ENCODE measurements around the gene GOT1.

Gene GOT1

DNA sequence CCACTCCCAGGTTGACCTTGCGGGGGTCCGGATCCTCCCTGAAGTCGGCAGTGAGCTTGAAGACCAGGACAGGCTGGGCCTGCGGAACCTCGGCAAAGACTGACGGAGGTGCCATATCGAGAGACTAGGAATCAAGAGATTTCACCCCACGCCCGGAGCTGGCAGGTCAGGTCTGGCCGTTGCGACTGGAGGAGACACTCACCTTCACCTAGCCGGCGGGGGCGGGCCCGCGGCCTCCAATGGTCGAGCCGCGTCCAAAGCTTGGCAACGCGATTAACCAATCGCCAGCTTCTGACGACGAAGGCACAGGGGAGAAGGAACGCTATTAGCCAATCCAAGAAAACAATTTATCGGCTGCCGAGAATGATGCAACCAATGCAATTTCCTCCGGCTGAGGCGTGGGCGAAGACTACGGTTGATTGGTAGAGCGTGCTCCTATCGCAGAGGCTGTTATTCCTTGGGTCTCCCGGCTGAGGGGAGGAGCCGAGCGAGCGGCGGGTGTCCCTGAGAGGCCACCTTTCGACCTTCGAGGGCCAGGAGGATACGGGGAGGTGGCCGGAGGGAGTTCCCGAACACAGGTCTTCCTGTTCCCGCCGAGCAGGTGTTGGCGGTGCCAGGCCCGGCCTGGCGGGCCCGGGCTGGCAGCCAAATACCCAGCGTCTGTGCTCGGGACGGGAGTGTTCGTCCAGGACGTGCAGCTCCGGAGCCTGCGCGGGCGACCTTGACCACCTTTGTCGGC, at the start of gene GOT1:
Gene GOT1 (minus strand): TSS at position 174 of the 739 bp plus-strand sequence. CDS start 59 bp downstream, at position 115.
- peak within 1 kb of the TSS; percentile 94 for H3K4me3 ChIP-seq (ENCODE audit: low read depth in 1 of 2, low read length in 2 of 2)

DNA sequence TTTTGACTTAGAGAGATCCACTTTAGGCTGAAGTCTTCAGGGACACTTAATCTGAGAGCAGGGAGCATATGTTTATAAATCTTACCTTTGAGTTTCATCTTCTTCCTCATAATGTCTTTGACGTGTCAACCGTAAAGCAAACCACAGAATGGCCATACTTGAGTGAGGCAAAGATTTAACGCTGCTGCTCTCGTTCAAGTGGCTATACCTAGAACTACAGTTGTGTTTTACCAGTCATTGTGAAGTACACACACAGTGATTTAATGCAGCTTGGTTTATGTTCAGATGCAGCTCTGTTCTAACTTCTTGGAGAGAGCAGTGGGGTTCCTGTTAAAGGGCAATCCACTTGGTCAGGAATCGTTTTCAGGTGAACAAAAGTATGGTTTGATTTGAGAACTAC, 39.9 kb upstream of the GOT1 start:
- peaks cover 0 to 5% of the 10 kb centered on the region in 2 donors for H3K4me1 ChIP-seq (ENCODE audit: control insufficient read depth in 1 of 2, insufficient read depth in 2 of 2, low read length in 2 of 2)
- H3K27me3 ChIP-seq (ENCODE audit: control insufficient read depth in 1 of 2, insufficient read depth in 2 of 2, low read length in 2 of 2), result peaks cover 0 to 6% of the 10 kb centered on the region in 2 donors
- no peak overlapping the region for H3K27ac ChIP-seq (ENCODE audit: low read depth, low read length)
- no peaks in the 10 kb centered on the region for H3K9me3 ChIP-seq (ENCODE audit: control insufficient read depth in 1 of 2, low read length in 2 of 2)
- no peaks in the 10 kb centered on the region for H3K36me3 ChIP-seq (ENCODE audit: control insufficient read depth in 1 of 2, insufficient read depth in 2 of 2, low read length in 2 of 2)
- no peak overlapping the region for H3K9ac ChIP-seq (ENCODE audit: low read depth in 1 of 2, low read length in 2 of 2)
- H3K4me3 ChIP-seq (ENCODE audit: low read depth in 1 of 2, low read length in 2 of 2), result no peak overlapping the region

More for the DNA sequence above, at the start of gene GOT1:
- peaks cover 24% of the 10 kb centered on the region in 2 donors for H3K4me1 ChIP-seq (ENCODE audit: control insufficient read depth in 1 of 2, insufficient read depth in 2 of 2, low read length in 2 of 2)
- no peaks in the 10 kb centered on the region for H3K27me3 ChIP-seq (ENCODE audit: control insufficient read depth in 1 of 2, insufficient read depth in 2 of 2, low read length in 2 of 2)
- peak within 1 kb of the TSS; percentile 92 to 96 for H3K9ac ChIP-seq (ENCODE audit: low read depth in 1 of 2, low read length in 2 of 2)
- H3K9me3 ChIP-seq (ENCODE audit: control insufficient read depth in 1 of 2, low read length in 2 of 2), result no peaks in the 10 kb centered on the region
- H3K27ac ChIP-seq (ENCODE audit: low read depth, low read length), result peak within 1 kb of the TSS; percentile 94
- H3K36me3 ChIP-seq (ENCODE audit: control insufficient read depth in 1 of 2, insufficient read depth in 2 of 2, low read length in 2 of 2), result peaks cover under 1 to 4% of the 10 kb centered on the region in 2 donors

DNA sequence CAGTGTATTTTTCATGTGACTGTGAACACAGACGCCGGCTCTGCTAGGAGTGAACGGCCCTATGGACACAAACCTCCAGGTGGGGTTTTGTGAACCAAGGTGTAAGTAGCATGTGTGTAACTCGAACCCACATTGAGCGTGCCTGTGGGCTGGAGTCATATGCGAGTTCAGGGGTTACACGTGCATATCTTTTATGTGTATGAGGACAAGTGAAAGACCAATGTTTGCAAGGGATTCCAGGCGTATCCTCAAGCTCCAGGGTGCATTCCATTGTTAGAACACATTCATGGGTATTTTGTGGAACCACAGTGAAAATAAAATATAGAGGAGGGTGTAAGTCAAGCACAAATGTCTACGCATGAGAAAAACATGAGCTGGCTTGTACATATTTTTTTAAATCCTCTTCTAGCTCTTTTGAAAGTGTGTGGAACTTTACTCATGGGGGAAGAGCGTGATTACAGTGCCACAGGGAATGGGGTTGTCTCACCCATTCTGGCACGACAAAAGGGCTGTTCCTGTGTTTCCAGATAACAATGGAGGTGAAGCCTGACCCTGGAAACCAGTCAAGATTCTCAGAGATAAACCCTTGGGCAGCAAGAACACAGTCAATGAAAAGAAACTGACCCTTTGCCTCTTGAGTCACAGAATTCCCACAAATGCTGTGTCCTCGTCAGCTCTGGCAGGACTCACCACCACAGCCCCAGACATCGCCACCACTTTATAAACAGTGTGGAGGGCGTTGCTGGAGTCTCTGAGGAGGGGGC, 37.0 kb upstream of the GOT1 start:
- Histone ChIP-seq H3K36me3 (ENCODE audit: control insufficient read depth in 1 of 2, insufficient read depth in 2 of 2, low read length in 2 of 2) (no peaks in the 10 kb centered on the region), H3K9me3 (ENCODE audit: control insufficient read depth in 1 of 2, low read length in 2 of 2) (no peaks in the 10 kb centered on the region), H3K4me1 (ENCODE audit: control insufficient read depth in 1 of 2, insufficient read depth in 2 of 2, low read length in 2 of 2) (peaks cover 0 to 5% of the 10 kb centered on the region in 2 donors), H3K27ac (ENCODE audit: low read depth, low read length) (peak overlapping the region; percentile 15), H3K9ac (ENCODE audit: low read depth in 1 of 2, low read length in 2 of 2) (no peak overlapping the region), H3K4me3 (ENCODE audit: low read depth in 1 of 2, low read length in 2 of 2) (no peak overlapping the region), H3K27me3 (ENCODE audit: control insufficient read depth in 1 of 2, insufficient read depth in 2 of 2, low read length in 2 of 2) (peaks cover 0 to 6% of the 10 kb centered on the region in 2 donors)

DNA sequence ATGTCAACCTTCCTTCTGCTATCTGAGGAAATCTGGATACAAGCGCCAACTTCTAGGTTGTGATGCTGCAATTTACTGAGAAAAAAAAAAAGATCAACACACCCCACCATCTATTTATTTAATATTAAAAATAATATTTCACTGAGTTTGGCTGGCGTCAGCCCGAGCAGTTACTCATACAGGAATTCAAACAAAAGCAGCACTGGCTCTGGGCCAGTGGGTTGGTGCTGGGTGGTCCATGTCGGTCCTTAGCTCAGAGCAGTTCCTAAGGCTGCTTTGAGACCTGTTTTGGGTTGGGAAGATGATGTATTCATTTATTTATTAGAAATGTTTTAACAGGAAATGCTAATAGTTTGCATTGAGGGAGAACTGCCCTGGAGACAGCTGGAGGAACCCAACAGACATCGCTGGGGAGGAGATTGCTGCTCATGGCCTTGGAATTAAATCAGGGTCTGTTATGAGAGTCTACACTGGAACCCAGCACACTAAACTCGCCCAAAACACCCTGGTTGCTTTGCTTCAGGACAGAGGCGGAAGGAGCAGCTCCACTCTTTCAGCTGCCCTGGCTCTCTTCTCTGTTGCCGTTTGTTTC, 36.3 kb upstream of the GOT1 start:
- H3K36me3 ChIP-seq (ENCODE audit: control insufficient read depth in 1 of 2, insufficient read depth in 2 of 2, low read length in 2 of 2), result no peaks in the 10 kb centered on the region
- H3K9me3 ChIP-seq (ENCODE audit: control insufficient read depth in 1 of 2, low read length in 2 of 2), result no peaks in the 10 kb centered on the region
- H3K9ac ChIP-seq (ENCODE audit: low read depth in 1 of 2, low read length in 2 of 2), result no peak overlapping the region
- peak overlapping the region; percentile 15 for H3K27ac ChIP-seq (ENCODE audit: low read depth, low read length)
- peaks cover 0 to 6% of the 10 kb centered on the region in 2 donors for H3K27me3 ChIP-seq (ENCODE audit: control insufficient read depth in 1 of 2, insufficient read depth in 2 of 2, low read length in 2 of 2)
- H3K4me1 ChIP-seq (ENCODE audit: control insufficient read depth in 1 of 2, insufficient read depth in 2 of 2, low read length in 2 of 2), result peaks cover 0 to 5% of the 10 kb centered on the region in 2 donors
- no peak overlapping the region for H3K4me3 ChIP-seq (ENCODE audit: low read depth in 1 of 2, low read length in 2 of 2)

DNA sequence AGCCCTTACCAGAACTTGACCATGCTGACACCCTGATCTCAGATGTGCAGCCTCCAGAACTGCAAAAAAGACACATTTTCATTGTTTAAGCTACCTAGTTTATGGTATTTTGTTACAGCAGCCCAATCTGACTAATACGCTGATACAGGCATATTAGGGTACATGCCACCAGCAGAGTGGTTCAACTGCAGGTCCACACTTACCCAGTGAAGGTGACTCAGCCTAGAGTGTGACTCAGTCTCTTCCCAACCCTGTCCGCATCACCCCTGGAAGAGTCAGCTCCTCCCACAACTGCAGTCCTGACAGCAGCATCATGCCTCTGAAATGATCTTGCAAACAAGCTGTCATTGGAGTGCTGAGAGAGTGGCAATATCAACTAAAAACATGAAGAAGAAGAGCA, 30.8 kb upstream of the GOT1 start:
- Histone ChIP-seq H3K27ac (ENCODE audit: low read depth, low read length) (no peak overlapping the region), H3K4me1 (ENCODE audit: control insufficient read depth in 1 of 2, insufficient read depth in 2 of 2, low read length in 2 of 2) (no peaks in the 10 kb centered on the region), H3K27me3 (ENCODE audit: control insufficient read depth in 1 of 2, insufficient read depth in 2 of 2, low read length in 2 of 2) (peaks cover 0 to 4% of the 10 kb centered on the region in 2 donors), H3K9me3 (ENCODE audit: control insufficient read depth in 1 of 2, low read length in 2 of 2) (no peaks in the 10 kb centered on the region), H3K4me3 (ENCODE audit: low read depth in 1 of 2, low read length in 2 of 2) (no peak overlapping the region), H3K36me3 (ENCODE audit: control insufficient read depth in 1 of 2, insufficient read depth in 2 of 2, low read length in 2 of 2) (no peaks in the 10 kb centered on the region), H3K9ac (ENCODE audit: low read depth in 1 of 2, low read length in 2 of 2) (no peak overlapping the region)

DNA sequence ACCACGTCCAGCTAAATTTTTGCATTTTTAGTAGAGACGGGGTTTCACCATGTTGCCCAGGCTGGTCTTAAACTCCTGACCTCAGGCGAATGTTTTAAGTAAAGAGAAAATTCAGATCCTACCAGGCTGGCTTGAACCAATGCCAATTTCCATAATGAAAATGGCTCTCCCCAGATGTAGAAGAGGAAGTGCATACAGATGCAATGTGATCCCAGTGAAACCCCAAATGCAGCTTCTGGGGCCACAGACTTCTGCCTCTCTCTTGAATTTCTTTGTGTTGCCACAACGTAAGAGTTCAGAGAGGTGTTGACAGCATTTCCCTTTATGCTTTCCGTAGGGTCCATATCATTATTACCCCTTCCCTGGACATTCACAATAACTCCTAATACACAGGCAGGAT, 29.6 kb upstream of the GOT1 start:
- Histone ChIP-seq H3K9ac (ENCODE audit: low read depth in 1 of 2, low read length in 2 of 2) (no peak overlapping the region), H3K4me1 (ENCODE audit: control insufficient read depth in 1 of 2, insufficient read depth in 2 of 2, low read length in 2 of 2) (no peaks in the 10 kb centered on the region), H3K4me3 (ENCODE audit: low read depth in 1 of 2, low read length in 2 of 2) (no peak overlapping the region), H3K9me3 (ENCODE audit: control insufficient read depth in 1 of 2, low read length in 2 of 2) (no peaks in the 10 kb centered on the region), H3K27ac (ENCODE audit: low read depth, low read length) (no peak overlapping the region), H3K36me3 (ENCODE audit: control insufficient read depth in 1 of 2, insufficient read depth in 2 of 2, low read length in 2 of 2) (no peaks in the 10 kb centered on the region), H3K27me3 (ENCODE audit: control insufficient read depth in 1 of 2, insufficient read depth in 2 of 2, low read length in 2 of 2) (peaks cover 6 to 11% of the 10 kb centered on the region in 2 donors)

DNA sequence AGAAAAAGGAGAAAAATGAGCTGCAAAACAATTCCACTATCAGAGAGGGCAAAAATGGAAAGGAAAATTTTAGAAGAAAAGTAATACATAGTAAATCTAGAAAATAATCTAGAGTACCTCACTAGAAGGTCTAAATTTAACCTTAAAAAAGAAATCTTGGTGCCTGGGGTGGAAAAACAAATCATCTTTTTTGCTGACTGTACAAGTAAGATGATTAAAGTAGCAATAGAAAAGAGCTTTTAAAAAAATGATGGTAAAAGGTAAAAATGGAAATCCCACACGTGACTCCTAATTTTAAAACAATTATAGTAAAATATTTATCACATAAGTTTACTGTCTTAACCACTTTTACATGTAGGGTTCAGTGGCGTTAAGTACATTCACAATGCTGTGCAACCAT, 28.8 kb upstream of the GOT1 start:
- Histone ChIP-seq H3K4me1 (ENCODE audit: control insufficient read depth in 1 of 2, insufficient read depth in 2 of 2, low read length in 2 of 2) (no peaks in the 10 kb centered on the region), H3K36me3 (ENCODE audit: control insufficient read depth in 1 of 2, insufficient read depth in 2 of 2, low read length in 2 of 2) (no peaks in the 10 kb centered on the region), H3K27ac (ENCODE audit: low read depth, low read length) (no peak overlapping the region), H3K9ac (ENCODE audit: low read depth in 1 of 2, low read length in 2 of 2) (no peak overlapping the region), H3K4me3 (ENCODE audit: low read depth in 1 of 2, low read length in 2 of 2) (no peak overlapping the region), H3K9me3 (ENCODE audit: control insufficient read depth in 1 of 2, low read length in 2 of 2) (no peaks in the 10 kb centered on the region), H3K27me3 (ENCODE audit: control insufficient read depth in 1 of 2, insufficient read depth in 2 of 2, low read length in 2 of 2) (peaks cover 6 to 17% of the 10 kb centered on the region in 2 donors)

DNA sequence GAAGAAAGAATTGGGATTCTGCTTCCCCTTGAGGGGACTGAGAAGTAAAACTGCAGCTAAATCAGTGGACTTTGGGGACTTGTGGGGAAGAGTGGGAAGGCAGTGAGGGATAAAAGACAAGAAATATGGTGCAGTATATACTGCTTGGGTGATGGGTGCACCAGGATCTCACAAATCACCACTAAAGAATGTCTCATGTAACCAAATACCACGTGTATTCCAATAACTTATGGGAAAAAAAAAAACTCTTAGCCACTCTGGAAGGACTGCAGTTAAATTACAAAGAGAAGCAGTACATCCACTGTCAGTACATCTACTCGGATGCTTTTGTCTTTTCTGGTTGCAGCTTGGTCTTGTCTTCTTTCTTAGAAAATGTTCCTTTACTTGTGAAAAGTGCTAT, 27.4 kb upstream of the GOT1 start:
- H3K36me3 ChIP-seq (ENCODE audit: control insufficient read depth in 1 of 2, insufficient read depth in 2 of 2, low read length in 2 of 2), result no peaks in the 10 kb centered on the region
- peaks cover 6 to 19% of the 10 kb centered on the region in 2 donors for H3K27me3 ChIP-seq (ENCODE audit: control insufficient read depth in 1 of 2, insufficient read depth in 2 of 2, low read length in 2 of 2)
- H3K9ac ChIP-seq (ENCODE audit: low read depth in 1 of 2, low read length in 2 of 2), result no peak overlapping the region
- H3K27ac ChIP-seq (ENCODE audit: low read depth, low read length), result no peak overlapping the region
- H3K9me3 ChIP-seq (ENCODE audit: control insufficient read depth in 1 of 2, low read length in 2 of 2), result no peaks in the 10 kb centered on the region
- H3K4me3 ChIP-seq (ENCODE audit: low read depth in 1 of 2, low read length in 2 of 2), result no peak overlapping the region
- H3K4me1 ChIP-seq (ENCODE audit: control insufficient read depth in 1 of 2, insufficient read depth in 2 of 2, low read length in 2 of 2), result peaks cover 0 to under 1% of the 10 kb centered on the region in 2 donors

DNA sequence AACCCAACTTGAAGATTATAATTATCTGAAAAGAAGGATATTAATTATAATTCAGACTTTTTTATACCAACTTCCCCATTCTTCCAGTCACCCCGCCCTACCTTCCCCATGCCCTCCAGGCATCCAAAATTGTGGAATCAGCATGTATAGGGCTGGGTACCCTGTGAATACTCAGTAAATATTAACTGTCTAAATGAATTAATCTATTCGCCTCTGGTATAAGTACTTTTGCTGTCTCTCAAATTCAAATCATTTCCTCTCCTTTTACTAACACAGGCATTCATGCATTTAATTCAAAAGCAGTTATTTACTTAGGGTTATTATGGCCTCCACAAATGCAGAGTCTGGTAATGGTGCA, 26.5 kb upstream of the GOT1 start:
- Histone ChIP-seq H3K27me3 (ENCODE audit: control insufficient read depth in 1 of 2, insufficient read depth in 2 of 2, low read length in 2 of 2) (peaks cover 6 to 21% of the 10 kb centered on the region in 2 donors), H3K9me3 (ENCODE audit: control insufficient read depth in 1 of 2, low read length in 2 of 2) (no peaks in the 10 kb centered on the region)

More for the DNA sequence above, 26.5 kb upstream of the GOT1 start:
- no peak overlapping the region for H3K9ac ChIP-seq (ENCODE audit: low read depth in 1 of 2, low read length in 2 of 2)
- H3K4me1 ChIP-seq (ENCODE audit: control insufficient read depth in 1 of 2, insufficient read depth in 2 of 2, low read length in 2 of 2), result peaks cover 0 to 3% of the 10 kb centered on the region in 2 donors
- no peak overlapping the region for H3K27ac ChIP-seq (ENCODE audit: low read depth, low read length)
- no peak overlapping the region for H3K4me3 ChIP-seq (ENCODE audit: low read depth in 1 of 2, low read length in 2 of 2)
- no peaks in the 10 kb centered on the region for H3K36me3 ChIP-seq (ENCODE audit: control insufficient read depth in 1 of 2, insufficient read depth in 2 of 2, low read length in 2 of 2)
